ENCODE measurements around the gene PDCL3. TPM values are rescaled to one million over a fixed set of nuclear protein-coding genes. Genes with fewer than 3 reads are reported as not detected.
A peak's percentile ranks its signal among the peaks of the same experiment; 100 is the strongest.

Gene PDCL3
- 10 to 100 TPM in 3 of 5 donors, 1 to 10 TPM in 1, not detected in 1; 7.2 to 32.2 (median 12.5) TPM for total RNA-seq
- 10 to 100 TPM; 21.3 to 29.5 (median 23.7) TPM for polyA plus RNA-seq
- long read RNA-seq, donor 1, transcript PDCL3-201 (6 exons, 1,337 nt): major isoform, 9 of 9 reads
- long read RNA-seq, donor 1, partial matches to known transcripts: 0 of 9 reads
- long read RNA-seq, donor 1, other reads (novel, unspliced or antisense): 0 of 9 reads
- long read RNA-seq, donor 2, transcript PDCL3-201 (6 exons, 1,337 nt): major isoform, 14 of 14 reads
- long read RNA-seq, donor 2, partial matches to known transcripts: 0 of 14 reads
- long read RNA-seq, donor 2, other reads (novel, unspliced or antisense): 0 of 14 reads
- long read RNA-seq, donor 3, transcript PDCL3-201 (6 exons, 1,337 nt): major isoform, 10 of 10 reads
- long read RNA-seq, donor 3, partial matches to known transcripts: 0 of 10 reads
- long read RNA-seq, donor 3, other reads (novel, unspliced or antisense): 0 of 10 reads
- long read RNA-seq, donor 4, partial matches to known transcripts: 0 of 1 reads
- long read RNA-seq, donor 4, other reads (novel, unspliced or antisense): 0 of 1 reads
- long read RNA-seq, donor 5, transcript PDCL3-201 (6 exons, 1,337 nt): major isoform, 15 of 15 reads
- long read RNA-seq, donor 5, partial matches to known transcripts: 0 of 15 reads
- long read RNA-seq, donor 5, other reads (novel, unspliced or antisense): 0 of 15 reads
- long read RNA-seq, donor 6: 0 reads
- long read RNA-seq, donor 7, transcript PDCL3-201 (6 exons, 1,337 nt): major isoform, 27 of 27 reads
- long read RNA-seq, donor 7, partial matches to known transcripts: 0 of 27 reads
- long read RNA-seq, donor 7, other reads (novel, unspliced or antisense): 0 of 27 reads
- long read RNA-seq, donor 8, transcript PDCL3-201 (6 exons, 1,337 nt): major isoform, 25 of 25 reads
- long read RNA-seq, donor 8, partial matches to known transcripts: 0 of 25 reads
- long read RNA-seq, donor 8, other reads (novel, unspliced or antisense): 0 of 25 reads
- long read RNA-seq, donor 9, transcript PDCL3-201 (6 exons, 1,337 nt): major isoform, 14 of 14 reads
- long read RNA-seq, donor 9, partial matches to known transcripts: 0 of 14 reads
- long read RNA-seq, donor 9, other reads (novel, unspliced or antisense): 0 of 14 reads
- long read RNA-seq, donor 10, transcript PDCL3-201 (6 exons, 1,337 nt): major isoform, 8 of 8 reads
- long read RNA-seq, donor 10, partial matches to known transcripts: 0 of 8 reads
- long read RNA-seq, donor 10, other reads (novel, unspliced or antisense): 0 of 8 reads

DNA sequence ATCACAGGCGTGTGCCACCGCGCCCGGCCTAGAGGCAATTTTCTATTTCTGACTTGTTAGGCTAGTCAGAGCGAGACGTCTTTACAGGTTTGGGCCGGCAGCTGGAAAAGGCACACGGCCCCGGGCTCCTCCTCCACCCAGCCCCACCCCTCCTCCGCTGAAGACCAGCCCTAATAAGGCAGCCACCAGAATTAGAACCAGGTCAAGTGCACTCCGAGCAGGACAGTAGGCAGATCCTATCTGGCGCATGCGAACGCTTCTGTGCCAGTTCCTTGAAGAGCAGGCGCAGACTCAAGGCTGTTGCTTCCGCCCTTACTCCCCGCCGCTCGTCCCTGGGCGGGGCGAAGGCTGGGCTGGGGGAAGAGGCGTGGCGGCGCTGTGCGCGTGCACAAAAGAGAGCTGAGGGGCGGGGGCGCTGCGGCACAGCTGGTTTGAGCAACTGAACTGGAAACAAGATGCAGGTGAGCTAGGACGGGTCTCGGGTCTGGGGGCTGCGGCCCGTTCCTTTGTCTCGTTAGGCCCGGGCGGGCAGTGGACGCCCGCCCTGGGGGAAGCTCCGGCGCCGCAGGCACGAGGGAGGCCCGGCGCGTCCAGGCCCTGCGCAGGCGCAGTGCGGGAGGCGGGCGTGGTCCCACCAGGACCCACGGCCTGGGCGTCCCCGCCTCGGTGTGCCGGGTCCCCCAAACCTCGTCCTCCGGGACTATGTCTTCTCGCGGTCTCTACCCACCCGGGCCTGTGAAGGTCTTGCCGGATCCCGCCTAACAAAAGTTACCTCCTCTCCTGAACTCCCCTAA, at the start of gene PDCL3:
PDCL3 (plus strand) TSS at position 381 of the 794 bp plus-strand sequence; CDS start at position 456, 75 bp downstream.
- no peaks in the 10 kb centered on the region for H3K9me3 ChIP-seq
- H3K27ac ChIP-seq: peak within 1 kb of the TSS; percentile 90 to 94 (median 92)
- TF ChIP-seq POLR2AphosphoS5 (IDR thresholded peaks at IDR 0.05) (peak; percentile 86 to 97 (median 95)), POLR2A (IDR thresholded peaks at IDR 0.05) (peak in 1 of 4 donors; percentile 48), EP300 (IDR thresholded peaks at IDR 0.05) (no peak), CTCF (IDR thresholded peaks at IDR 0.05) (peak in 1 of 7 experiments; percentile 21)
- intact Hi-C loops (cut with DNase I; ENCODE audit: low total_unique reads): no loop called here
- DNase-seq: peak; percentile 95 to 99
- H3K4me3 ChIP-seq: peak within 1 kb of the TSS; percentile 80 to 89 (median 83)
- WGBS, 5 donors: 0 to 1% (median 0%) methylated on average over 33 to 62 of the region's 62 CpGs
- H3K36me3 ChIP-seq: peaks cover 3 to 19% (median 15%) of the 10 kb centered on the region in 4 donors
- peaks cover 12 to 31% (median 20%) of the 10 kb centered on the region in 4 donors for H3K4me1 ChIP-seq
- no peaks in the 10 kb centered on the region for H3K27me3 ChIP-seq

GRCh38 chr2:100513650-100514049, 49.1 kb upstream of the PDCL3 start:
- no peaks in the 10 kb centered on the region for H3K27me3 ChIP-seq
- WGBS, 5 donors: 34 to 52% (median 40%) methylated on average over 4 of the region's 4 CpGs
- H3K36me3 ChIP-seq: no peaks in the 10 kb centered on the region
- H3K9me3 ChIP-seq: no peaks in the 10 kb centered on the region
- no peak overlapping the region for H3K27ac ChIP-seq
- TF ChIP-seq EP300 (IDR thresholded peaks at IDR 0.05) (no peak), POLR2A (IDR thresholded peaks at IDR 0.05) (no peak), POLR2AphosphoS5 (IDR thresholded peaks at IDR 0.05) (peak in 1 of 3 donors; percentile 39)
- no peak overlapping the region for H3K4me3 ChIP-seq
- peaks cover 0 to 8% (median 3%) of the 10 kb centered on the region in 4 donors for H3K4me1 ChIP-seq
- intact Hi-C loops (cut with DNase I; ENCODE audit: low total_unique reads): no loop called here
- DNase-seq: no peak

DNA sequence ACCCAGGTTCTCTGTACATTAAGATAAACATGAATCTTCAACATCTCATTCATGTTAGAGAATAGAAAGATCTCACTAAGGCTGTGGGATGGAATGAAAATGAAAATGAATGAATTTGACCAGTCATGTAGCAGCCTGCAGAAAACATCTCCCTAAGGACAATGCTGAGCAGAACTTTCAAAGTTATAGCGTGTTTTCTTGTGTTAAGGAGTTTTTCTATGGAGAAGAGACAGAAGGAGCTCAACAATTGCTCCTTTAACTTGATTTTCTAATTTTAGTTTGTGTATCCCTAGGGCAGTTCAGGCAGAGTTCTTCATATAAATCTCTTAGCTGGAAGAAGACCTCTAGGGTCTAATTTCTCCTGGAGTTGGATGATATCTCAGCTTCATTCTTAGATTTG, 45.2 kb upstream of the PDCL3 start:
- Histone ChIP-seq H3K36me3 (no peaks in the 10 kb centered on the region), H3K9me3 (no peaks in the 10 kb centered on the region), H3K4me3 (no peak overlapping the region), H3K4me1 (peaks cover 0 to 8% (median 3%) of the 10 kb centered on the region in 4 donors), H3K27ac (no peak overlapping the region), H3K27me3 (no peaks in the 10 kb centered on the region)
- WGBS, 5 donors: 67 to 90% (median 81%) methylated on average over 1 of the region's 1 CpG
- no peak for DNase-seq
- TF ChIP-seq POLR2A (IDR thresholded peaks at IDR 0.05): no peak
- TF ChIP-seq EP300 (IDR thresholded peaks at IDR 0.05): no peak
- no peak for TF ChIP-seq POLR2AphosphoS5 (IDR thresholded peaks at IDR 0.05)
- intact Hi-C loops (cut with DNase I; ENCODE audit: low total_unique reads): no loop called here

DNA sequence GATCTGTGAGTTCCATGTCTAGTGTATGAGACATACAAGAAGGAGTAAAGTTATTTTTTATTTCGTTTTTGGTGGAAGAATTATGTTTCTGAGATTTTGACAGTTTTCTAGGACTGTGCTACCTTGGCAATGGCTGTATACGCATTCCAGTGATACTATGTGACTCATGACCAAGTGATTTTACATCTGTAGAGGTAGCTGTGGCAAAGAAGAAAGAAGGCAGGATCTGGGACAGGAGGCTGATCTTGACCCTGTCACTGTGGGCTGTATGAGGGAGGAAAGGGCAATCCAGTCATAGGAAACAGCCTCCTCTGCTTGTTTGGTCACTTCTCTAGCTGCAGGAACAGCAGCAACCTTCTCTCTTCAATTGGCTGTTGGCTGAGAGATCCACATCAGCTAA, 44.0 kb upstream of the PDCL3 start:
- Histone ChIP-seq H3K4me3 (no peak overlapping the region), H3K36me3 (no peaks in the 10 kb centered on the region), H3K27ac (no peak overlapping the region), H3K4me1 (peaks cover 0 to 2% (median under 1%) of the 10 kb centered on the region in 4 donors), H3K9me3 (no peaks in the 10 kb centered on the region), H3K27me3 (no peaks in the 10 kb centered on the region)
- no peak for DNase-seq
- WGBS, 5 donors: 62 to 81% (median 73%) methylated on average over 2 of the region's 2 CpGs
- intact Hi-C loops (cut with DNase I; ENCODE audit: low total_unique reads): no loop called here
- TF ChIP-seq POLR2A (IDR thresholded peaks at IDR 0.05) (no peak), EP300 (IDR thresholded peaks at IDR 0.05) (no peak), CTCF (IDR thresholded peaks at IDR 0.05) (no peak), POLR2AphosphoS5 (IDR thresholded peaks at IDR 0.05) (no peak)
